HG02642 (cell line): ENCODE results near the gene ITPKA.

Experiments
- ATAC-seq: cut with Tn5 transposase; IDR thresholded peaks from one replicate; pipeline ENCODE4 v1.9.1; 2021; ENCODE audit warnings: mild to moderate bottlenecking; ENCODE audit not compliant: unreplicated experiment, poor library complexity

Gene ITPKA

GRCh38 chr15:41507820-41508290, 14.2 kb downstream of the ITPKA start:
- no peak for ATAC-seq

- no peak for ATAC-seq
These were observed 17.1 kb downstream of the ITPKA start for GRCh38 chr15:41510728-41511127.

- no peak for ATAC-seq
These were observed 17.7 kb downstream of the ITPKA start for GRCh38 chr15:41511331-41511898.

GRCh38 chr15:41511899-41512369, 18.3 kb downstream of the ITPKA start:
- ATAC-seq = no peak

- ATAC-seq = no peak
These were observed 18.9 kb downstream of the ITPKA start for GRCh38 chr15:41512512-41512939.

- ATAC-seq = no peak
These were observed 19.3 kb downstream of the ITPKA start for GRCh38 chr15:41512940-41513505.

GRCh38 chr15:41513506-41514227, 20.0 kb downstream of the ITPKA start, which contains the start of gene LTK:
TSS of gene LTK (minus strand) at chr15:41513827. CDS start at chr15:41513709, 118 bp downstream.
- no peak for ATAC-seq

- ATAC-seq = no peak
These were observed 24.3 kb downstream of the ITPKA start for GRCh38 chr15:41517895-41518449.

- ATAC-seq = no peak
These were observed 27.0 kb downstream of the ITPKA start for GRCh38 chr15:41520636-41521035.

GRCh38 chr15:41521614-41522013, 27.9 kb downstream of the ITPKA start:
- no peak for ATAC-seq

- ATAC-seq = no peak
These were observed 29.4 kb downstream of the ITPKA start for GRCh38 chr15:41523097-41523496.

GRCh38 chr15:41530363-41530956, 36.8 kb downstream of the ITPKA start:
- no peak for ATAC-seq

GRCh38 chr15:41535544-41535943, 41.9 kb downstream of the ITPKA start:
- no peak for ATAC-seq

GRCh38 chr15:41536866-41537265, 43.2 kb downstream of the ITPKA start:
- ATAC-seq = no peak

GRCh38 chr15:41543521-41543870, 49.8 kb downstream of the ITPKA start:
- no peak for ATAC-seq

- no peak for ATAC-seq
These were observed 51.0 kb downstream of the ITPKA start for GRCh38 chr15:41544650-41545015.

GRCh38 chr15:41545218-41545617, 51.5 kb downstream of the ITPKA start:
- no peak for ATAC-seq

- no peak for ATAC-seq
These were observed 53.4 kb downstream of the ITPKA start for GRCh38 chr15:41546851-41547786.

GRCh38 chr15:41550066-41550775, 56.5 kb downstream of the ITPKA start:
- no peak for ATAC-seq
